HG02588 (cell line): ENCODE results near the gene PKHD1.

Experiments used
- ATAC-seq: cut with Tn5 transposase; IDR thresholded peaks from one replicate; pipeline ENCODE4 v1.9.1; 2021; ENCODE audit warnings: mild to moderate bottlenecking, moderate library complexity; ENCODE audit not compliant: unreplicated experiment

Gene PKHD1

GRCh38 chr6:52046456-52046855 lies 41.0 kb downstream of the PKHD1 start:
- ATAC-seq: no peak

GRCh38 chr6:52045481-52045880 lies 41.9 kb downstream of the PKHD1 start:
- no peak for ATAC-seq

GRCh38 chr6:52045033-52045432 lies 42.4 kb downstream of the PKHD1 start:
- ATAC-seq: no peak

- ATAC-seq: no peak
Measured at GRCh38 chr6:52042141-52042885, 45.1 kb downstream of the PKHD1 start.

- no peak for ATAC-seq
Measured at GRCh38 chr6:52041134-52041533, 46.3 kb downstream of the PKHD1 start.

GRCh38 chr6:52027699-52028098 lies 59.7 kb downstream of the PKHD1 start:
- no peak for ATAC-seq

- ATAC-seq: no peak
Measured at GRCh38 chr6:52024451-52025068, 62.9 kb downstream of the PKHD1 start.

GRCh38 chr6:52022675-52023074 lies 64.7 kb downstream of the PKHD1 start:
- ATAC-seq: no peak

- no peak for ATAC-seq
Measured at GRCh38 chr6:52020945-52021570, 66.4 kb downstream of the PKHD1 start.

GRCh38 chr6:52019881-52020280 lies 67.5 kb downstream of the PKHD1 start:
- ATAC-seq: no peak

GRCh38 chr6:52019092-52019491 lies 68.3 kb downstream of the PKHD1 start:
- no peak for ATAC-seq

GRCh38 chr6:52016915-52017748 lies 70.3 kb downstream of the PKHD1 start:
- no peak for ATAC-seq

- no peak for ATAC-seq
Measured at GRCh38 chr6:52015953-52016352, 71.5 kb downstream of the PKHD1 start.

GRCh38 chr6:52014391-52014790 lies 73.0 kb downstream of the PKHD1 start:
- ATAC-seq: no peak

GRCh38 chr6:52013035-52013434 lies 74.4 kb downstream of the PKHD1 start:
- no peak for ATAC-seq

GRCh38 chr6:52012582-52012981 lies 74.8 kb downstream of the PKHD1 start:
- no peak for ATAC-seq

- no peak for ATAC-seq
Measured at GRCh38 chr6:52010806-52011205, 76.6 kb downstream of the PKHD1 start.

- ATAC-seq: no peak
Measured at GRCh38 chr6:52010145-52010544, 77.3 kb downstream of the PKHD1 start.

- ATAC-seq: no peak
Measured at GRCh38 chr6:52009466-52010140, 77.8 kb downstream of the PKHD1 start.

GRCh38 chr6:52000064-52000463 lies 87.3 kb downstream of the PKHD1 start:
- no peak for ATAC-seq
